ENCODE data around the gene PRKAR2A.
"Not testable (repeated sequence)": the region's sequence is repeated elsewhere in the genome, so short reads cannot be mapped to it uniquely, and the experiment has no call there.

PRKAR2A gene

DNA sequence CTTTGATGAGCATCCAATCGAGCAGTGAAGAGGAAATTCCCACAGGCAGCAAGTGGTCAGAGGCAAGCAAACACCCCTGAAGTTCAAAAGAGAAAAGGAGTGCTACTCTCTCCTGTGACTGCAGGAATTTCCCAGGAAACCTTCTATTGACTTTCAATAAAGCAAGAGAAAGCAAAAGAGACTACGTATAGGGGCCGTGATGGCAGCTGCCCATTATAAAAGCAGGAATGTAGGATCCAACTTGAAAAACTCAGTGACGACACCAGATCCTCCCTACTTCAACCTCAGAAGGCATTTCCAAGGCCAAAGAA, 77.5 kb downstream of the PRKAR2A start:
- no peak for DNase-seq

DNA sequence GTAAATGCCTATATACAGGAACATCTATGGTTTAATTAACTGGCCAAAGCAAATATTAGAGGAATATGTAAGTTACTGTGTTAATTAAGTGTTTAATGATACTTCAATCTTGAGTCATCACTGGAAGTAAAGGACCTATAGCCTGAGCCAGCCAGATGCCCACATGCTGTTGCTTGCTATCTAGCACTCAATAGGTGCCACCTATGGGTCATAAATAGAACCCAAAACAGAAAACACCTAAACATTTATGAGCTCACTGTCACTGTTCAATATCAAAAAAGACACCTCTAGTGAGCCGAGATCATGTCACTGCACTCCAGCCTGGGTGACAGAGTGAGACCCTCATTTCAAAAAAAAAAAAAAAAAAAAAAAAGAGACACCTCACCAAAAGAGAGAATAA, 82.3 kb downstream of the PRKAR2A start:
- DNase-seq, result peak; percentile 31

DNA sequence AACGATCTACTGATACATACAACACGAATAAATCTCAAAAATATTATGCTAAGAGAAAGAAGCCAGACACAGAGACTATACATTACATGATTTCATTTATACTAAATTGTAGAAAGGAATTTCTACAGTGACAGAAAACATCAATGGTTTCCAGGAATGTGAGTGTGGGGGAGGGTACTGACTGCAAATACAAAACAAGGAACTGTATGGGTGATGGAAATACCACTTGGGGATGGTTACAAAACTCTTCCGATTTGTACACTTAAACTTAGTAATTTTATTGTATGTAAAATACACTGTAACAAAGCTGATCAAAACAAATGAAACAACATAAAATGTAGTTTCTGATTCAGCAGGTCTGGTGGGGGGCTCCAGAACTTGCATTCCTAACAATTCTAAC, 84.9 kb downstream of the PRKAR2A start:
- DNase-seq, result no peak

DNA sequence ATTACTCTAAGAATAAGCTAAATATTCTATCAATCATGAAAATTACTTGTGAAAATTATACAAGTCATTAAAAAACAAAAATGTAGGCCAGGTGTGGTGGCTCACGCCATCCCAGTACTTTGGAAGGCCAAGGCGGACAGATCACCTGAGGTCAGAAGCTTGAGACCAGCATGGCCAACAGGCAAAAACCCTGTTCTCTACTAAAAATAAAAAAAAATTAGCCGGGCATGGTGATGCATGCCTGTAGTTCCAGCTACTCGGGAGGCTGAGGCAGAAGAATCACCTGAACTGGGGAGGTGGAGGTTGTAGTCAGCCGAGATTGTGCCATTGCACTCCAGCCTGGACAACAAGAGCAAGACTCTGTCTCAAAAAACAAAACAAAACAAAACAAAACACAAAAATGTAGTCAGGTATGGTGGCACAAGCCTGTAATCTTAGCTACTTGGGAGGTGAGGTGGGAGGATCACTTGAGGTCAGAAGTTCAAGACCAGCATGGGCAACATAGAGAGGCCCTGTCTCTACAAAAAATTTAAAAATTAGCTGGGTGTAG, 87.6 kb downstream of the PRKAR2A start:
- DNase-seq, result not testable (repeated sequence)

DNA sequence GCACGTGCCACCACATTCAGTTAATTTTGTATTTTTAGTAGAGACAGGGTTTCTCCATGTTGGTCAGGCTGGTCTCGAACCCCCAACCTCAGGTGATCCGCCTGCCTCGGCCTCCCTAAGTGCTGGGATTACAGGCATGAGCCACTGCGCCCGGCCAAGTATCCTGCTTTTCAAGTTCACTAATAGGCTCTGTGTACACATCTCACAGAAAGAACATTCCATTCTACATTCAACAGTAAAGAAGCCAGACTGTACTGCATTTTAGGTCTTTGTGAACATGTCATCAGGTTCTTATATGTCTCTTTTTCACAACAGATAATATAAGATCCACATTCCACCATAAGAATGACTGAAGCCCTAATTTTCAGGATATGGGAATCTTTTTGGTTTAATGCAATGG, 88.1 kb downstream of the PRKAR2A start:
- DNase-seq, result not testable (repeated sequence)

DNA sequence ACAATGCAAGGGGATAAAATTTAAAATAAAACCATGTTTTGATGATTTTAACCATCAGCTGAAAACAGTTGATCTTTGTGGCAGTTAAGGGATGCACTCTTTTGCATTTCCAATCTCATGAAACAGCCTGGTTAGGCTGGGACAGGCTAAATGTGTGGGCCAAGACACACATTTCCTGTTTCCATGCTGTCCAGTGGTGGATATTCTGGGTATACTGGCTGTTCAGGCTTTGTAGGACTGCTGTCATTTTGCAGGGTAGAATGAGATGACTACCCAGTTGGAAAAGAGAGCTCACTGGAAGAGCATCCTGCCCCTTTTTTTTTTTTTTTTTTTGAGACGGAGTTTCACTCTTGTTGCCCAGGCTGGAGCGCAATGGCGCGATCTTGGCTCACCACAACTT, 88.6 kb downstream of the PRKAR2A start:
- no peak for DNase-seq

DNA sequence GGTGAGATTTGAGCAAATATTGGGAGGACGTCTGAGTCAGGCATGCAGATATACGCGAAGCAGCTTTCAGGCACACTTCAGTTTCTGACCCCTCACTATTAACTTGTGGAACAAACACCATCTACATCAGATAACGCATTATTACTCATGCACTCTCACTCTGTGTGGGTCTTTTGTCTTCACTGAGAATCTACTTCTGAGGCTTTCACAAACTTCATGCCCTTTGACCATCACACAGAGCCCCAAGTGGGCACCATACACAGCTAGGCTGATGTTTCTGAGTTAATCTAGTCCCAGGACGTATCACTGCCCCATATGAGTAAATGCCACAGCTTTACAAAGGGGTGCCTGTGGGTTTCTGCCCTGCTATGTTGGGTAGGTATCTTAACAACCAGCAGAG, 91.0 kb downstream of the PRKAR2A start:
- no peak for DNase-seq

DNA sequence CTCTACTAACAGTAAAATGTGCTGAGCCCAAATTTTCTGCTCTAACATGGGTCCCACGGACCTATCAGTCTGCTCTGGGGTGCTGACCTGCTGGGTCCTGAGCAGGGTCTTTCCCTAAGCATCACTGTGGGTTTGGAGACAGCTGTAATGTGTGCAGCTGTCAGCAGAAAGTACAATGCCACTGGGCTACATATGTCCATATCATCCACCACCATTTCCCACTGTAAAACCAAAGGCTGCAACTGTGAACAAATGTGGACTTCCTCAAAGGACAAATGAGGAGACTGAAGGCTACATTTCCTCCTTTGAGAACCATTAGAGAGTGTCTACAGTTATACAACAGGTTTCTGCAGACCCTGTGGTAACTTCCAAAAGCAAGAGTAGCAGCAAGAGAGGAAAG, 96.8 kb downstream of the PRKAR2A start:
- DNase-seq, result no peak

DNA sequence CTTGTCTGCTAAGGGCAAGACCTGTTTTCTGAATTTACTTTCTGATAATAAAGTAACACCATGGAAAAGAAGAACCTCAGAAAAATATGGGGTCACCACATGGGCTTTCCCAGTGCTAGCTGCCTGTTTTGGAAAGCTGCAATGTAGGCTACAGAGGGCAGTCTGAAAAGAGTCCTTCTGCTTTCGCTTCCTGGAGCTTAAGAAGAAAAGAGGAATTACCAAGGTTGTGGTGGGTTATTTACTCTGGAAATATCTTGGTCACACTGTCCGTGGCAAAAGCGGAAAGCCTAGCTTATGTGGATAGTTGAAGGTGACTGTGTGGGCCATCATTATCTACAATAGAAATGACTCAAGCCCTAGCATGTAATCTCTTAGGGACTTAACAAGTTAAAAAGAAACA, 98.9 kb downstream of the PRKAR2A start:
- DNase-seq, result no peak

DNA sequence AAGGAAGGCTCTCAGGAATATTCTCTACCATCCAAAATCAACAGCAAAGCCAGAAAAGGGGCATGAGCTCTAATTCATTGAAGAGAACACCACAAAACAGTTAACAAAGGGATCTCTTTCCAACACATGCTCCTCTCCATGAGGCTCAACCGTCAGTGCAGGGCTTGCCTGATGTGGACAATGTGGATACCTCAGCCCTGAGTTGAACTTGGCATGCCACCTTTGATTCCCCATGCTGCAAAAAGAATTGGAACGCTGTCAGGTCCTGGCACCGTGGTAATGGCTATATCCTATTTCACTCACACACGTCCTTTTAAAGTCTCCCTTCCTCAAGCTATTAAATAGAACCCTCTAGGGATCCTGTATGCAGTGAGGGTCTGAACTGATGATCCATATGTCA, 100.0 kb downstream of the PRKAR2A start:
- DNase-seq, result no peak

DNA sequence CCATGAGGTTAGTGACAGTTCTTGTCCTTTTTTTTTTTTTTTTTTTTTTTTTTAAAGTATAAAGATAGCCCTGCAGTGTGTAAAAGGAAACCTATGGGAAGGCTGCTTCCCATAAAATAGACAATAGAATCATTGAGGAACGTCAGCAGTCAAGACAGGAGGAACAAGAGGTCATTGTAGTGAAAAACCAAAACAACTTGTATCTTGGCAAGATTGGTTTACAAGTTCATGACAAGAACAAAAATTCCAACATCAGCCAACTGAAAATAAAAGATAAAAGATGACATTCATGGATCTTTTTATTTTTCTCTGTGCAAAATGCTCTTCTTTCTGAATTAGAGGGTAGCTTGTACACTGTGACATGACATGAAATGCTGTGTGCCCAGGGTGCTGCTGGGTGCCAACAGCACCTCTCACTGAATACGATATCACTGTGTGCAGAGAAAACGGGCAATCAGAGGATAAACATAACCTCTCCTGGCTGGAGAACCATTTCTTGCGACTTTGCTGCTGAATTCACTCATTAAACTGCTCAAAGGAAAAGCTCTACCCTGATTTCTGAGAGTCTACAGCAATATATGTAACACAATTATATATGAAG, 100.6 kb downstream of the PRKAR2A start:
- DNase-seq, result no peak

DNA sequence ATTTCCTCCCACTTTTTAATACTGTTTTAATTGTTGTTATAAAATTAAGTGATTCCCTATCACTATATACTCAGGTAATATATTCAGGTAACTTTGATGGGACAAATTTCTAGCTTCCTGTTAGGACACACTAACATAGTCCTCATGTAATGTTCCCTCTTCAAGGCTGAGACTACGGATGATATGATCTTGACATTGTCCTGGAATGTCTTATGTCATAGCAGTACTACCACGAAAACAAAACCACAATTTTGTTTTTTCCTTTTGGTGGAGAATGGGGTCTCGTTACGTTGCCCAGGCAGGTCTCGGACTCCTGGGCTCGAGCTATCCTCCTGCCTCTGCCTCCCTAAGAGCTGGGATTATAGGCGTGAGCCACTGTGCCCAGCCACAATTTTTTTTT, 103.9 kb downstream of the PRKAR2A start:
- DNase-seq, result no peak

DNA sequence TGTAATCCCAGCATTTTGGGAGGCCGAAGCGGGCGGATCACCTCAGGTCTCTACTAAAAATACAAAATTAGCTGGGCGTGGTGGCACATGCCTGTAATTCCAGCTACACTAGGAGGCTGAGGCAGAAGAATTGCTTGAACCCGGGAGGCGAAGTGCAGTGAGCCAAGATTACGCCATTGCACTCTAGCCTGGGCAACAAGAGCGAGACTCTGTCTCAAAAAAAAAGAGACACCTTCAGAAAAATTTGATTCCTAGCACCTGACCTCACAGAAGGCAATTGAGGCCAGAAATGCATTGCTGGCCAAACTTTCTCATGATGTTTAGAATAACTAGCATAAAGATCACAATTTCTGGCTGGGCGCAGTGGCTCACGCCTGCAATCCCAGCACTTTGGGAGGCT, 106.4 kb downstream of the PRKAR2A start:
- not testable (repeated sequence) for DNase-seq

DNA sequence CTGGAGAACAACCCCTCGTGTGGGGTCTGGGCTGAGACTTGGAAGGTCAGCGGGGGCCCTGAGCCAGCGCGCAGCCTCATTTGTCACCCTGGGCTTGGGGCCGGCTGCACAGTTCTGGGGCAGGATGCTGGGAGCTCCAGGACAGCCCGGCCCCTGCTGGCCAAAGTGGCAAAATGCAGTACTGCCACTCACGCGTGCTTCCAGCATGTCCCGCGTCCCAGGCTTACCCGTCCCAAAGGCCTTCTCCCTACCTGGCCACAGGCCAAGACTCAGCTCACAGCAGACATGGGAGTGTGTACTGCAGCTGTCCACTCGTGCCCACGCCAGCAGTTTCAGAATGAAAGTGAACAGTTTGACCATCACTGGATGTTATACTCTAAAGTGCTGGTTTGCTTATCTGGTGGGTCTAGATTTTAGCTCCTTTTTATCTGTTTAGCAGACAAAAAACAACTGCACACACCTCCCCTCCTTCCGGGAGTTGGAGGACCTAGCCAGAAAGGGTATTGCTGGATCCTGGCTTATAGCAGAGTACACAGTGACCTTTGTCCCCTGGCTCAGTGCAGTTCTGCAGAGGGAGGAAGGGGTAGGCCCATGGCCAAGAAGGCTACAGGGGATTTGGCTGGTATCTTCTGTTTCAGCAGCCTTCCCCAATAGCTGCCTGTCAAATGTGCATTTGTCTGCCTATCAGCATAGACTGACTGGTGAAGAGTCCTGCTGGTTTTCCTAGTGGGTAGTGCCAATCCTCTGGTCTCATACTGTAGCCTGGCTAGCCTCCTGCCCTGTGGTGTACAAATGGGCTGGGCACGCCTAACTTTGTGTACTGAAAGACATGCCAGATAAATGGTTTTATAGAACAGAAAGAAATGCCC, 107.5 kb downstream of the PRKAR2A start:
- peak; percentile 75 for DNase-seq

DNA sequence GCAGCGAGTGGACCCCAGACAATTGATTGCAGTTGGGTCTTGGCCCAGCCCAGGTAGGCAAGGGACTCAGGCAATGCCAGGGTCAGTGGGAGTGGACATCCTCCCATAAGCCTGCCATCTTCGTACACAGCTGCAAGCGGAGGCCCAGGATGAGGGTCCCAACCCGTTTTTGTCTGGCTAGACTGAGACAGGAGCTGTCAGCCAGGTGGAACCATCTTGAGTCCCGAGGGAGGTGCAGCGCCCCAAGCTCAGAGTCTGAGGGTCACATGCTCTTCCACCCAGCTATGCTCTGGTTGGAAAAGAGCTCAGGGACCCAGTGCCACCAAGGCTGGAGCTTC, 108.1 kb downstream of the PRKAR2A start:
- DNase-seq, result no peak

DNA sequence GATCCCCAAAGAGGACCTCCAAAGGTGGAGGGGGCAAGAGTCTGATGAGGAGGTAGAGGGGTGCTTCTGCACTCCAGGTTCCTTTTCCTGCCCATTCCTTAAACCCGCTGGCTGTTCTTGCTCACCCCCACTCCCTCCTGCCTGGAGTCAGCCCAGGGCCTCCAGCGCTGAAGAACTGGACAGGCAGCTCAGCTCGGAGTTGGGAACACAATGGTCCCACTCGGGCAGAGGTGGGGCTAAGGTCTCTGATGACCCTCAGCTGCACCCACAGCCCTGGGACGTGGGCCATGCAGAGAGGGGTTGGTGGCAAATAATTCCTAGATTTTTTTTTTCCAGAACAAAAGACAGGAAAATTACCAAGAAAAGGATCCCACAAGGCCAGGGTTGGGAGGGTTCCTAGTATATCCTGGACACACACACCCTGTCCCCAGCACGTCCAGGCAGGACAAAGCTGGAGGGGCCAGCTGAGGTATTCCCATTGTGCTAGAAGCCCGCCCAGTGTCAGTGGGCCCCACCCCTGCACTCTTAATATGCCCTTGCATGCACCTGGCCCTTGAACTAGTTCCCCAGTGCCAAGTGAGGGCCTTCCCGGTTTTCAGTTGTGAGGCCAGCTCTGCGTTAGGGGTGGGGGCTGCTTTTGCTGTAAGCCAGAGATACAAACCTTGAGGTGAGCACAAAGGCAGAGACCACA, 108.6 kb downstream of the PRKAR2A start:
- DNase-seq, result no peak

DNA sequence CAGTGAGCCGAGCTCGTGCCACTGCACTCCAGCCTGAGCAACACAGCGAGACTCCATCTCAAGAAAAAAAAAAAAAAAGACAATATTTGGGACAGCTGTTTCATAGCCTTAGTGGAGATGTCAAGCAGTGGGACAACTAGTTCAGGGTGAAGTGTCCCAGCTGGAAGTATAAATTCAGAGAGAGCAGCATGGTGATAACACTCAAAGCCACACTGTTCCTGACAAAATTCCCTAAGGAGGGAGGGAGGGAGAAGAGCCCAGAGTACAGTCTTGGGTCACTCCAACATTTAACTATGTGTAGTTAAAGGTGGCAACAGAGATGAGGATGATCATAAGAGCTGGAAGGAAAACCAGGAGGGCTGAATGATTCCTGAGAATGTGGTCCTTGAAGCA, 109.5 kb downstream of the PRKAR2A start:
- no peak for DNase-seq

DNA sequence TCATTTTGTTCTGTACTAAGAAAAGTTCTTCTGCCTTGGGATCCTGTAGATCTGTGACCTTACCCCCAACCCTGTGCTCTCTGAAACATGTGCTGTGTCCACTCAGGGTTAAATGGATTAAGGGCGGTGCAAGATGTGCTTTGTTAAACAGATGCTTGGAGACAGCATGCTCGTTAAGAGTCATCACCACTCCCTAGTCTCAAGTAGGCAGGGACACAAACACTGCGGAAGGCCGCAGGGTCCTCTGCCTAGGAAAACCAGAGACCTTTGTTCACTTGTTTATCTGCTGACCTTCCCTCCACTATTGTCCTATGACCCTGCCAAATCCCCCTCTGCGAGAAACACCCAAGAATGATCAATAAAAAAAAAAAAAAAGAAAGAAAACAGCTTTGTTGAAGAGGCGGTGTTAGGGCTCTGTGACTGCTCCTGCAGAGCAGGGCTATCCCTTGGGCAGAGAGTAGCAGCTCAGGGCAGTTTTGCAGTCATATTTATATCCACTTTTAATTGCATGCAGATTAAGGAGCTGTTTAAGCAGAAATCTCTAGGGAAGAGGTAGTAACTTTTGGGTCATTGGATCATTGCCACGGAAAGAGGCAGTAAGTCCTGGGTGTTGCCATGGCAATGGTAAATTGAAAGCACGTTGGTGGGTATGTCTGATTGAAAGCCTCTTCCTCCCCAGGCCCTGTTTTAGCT, 112.5 kb downstream of the PRKAR2A start:
- not testable (repeated sequence) for DNase-seq

DNA sequence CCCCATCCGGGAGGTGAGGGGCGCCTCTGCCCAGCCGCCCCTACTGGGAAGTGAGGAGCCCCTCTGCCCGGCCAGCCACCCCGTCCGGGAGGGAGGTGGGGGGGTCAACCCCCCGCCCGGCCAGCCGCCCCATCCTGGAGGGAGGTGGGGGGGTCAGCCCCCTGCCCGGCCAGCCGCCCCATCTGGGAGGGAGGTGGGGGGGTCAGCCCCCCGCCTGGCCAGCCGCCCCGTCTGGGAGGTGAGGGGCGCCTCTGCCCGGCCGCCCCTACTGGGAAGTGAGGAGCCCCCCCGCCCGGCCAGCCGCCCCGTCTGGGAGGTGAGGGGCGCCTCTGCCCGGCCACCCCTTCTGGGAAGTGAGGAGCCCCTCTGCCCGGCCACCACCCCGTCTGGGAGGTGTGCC, 113.1 kb downstream of the PRKAR2A start:
- DNase-seq, result not testable (repeated sequence)

DNA sequence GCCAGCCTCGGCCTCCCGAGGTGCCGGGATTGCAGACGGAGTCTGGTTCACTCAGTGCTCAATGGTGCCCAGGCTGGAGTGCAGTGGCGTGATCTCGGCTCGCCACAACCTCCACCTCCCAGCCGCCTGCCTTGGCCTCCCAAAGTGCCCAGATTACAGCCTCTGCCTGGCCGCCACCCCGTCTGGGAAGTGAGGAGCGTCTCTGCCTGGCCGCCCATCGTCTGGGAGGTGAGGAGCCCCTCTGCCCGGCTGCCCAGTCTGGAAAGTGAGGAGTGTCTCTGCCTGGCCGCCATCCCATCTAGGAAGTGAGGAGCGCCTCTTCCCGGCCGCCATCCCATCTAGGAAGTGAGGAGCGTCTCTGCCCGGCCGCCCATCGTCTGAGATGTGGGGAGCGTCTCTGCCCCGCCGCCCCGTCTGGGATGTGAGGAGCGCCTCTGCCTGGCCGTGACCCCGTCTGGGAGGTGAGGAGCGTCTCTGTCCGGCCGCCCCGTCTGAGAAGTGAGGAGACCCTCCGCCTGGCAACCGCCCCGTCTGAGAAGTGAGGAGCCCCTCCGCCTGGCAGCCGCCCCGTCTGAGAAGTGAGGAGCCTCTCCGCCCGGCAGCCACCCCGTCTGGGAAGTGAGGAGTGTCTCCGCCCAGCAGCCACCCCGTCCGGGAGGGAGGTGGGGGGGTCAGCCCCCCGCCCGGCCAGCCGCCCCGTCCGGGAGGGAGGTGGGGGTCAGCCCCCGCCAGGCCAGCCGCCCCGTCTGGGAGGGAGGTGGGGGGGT, 113.7 kb downstream of the PRKAR2A start:
- DNase-seq, result not testable (repeated sequence)

DNA sequence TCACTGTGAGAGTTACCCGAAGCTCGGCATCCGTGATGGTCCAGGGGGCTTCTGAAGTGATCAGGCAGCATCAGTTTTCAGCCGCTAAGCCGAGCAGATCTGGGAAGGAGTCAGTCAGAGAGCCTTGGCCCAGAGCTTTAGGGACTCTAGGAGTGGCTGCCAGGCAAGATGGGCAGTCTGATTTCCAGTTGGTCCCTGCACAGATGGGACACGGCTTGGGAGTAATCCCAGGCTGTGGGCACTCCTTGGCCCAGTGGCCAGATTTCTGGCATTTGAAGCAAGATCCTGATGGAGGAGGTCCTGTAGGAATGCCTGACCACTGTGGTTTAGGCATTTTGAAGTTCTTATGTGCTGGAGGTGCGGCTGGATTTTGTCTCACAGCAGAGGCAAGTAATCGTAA, 120.2 kb downstream of the PRKAR2A start:
- no peak for DNase-seq

DNA sequence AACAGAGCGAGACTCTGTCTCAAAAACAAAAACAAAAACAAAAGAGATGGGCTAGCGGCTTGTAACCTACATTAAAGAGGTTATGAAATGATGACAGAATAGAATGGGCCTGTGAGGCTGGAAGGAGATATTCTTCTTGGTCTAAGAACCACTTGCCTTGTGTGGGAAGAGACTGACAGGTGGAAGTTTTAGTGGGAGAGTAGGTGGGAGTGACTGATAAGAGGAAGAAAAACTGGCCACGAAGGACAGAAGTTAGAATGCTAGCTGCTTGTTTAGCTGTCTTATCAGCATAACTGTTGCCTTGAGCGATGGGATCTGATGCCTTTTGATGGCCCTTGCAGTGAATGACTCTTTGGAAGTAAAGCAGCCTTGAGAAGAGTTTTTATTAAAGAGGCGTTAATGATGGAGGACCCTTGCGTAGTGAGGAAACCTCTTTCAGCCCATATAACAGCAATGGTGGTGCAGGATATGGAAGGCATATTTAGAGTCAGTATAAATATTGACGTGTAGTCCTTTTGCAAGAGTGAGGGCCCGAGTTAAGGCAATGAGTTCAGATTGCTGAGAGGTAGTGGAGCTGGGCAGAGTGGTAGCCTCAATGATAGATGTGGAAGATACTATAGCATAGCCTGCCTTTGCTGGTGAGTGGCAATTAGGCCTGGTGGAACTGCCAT, 122.4 kb downstream of the PRKAR2A start:
- not testable (repeated sequence) for DNase-seq
